ENCODE measurements around the gene CLMP. TPM values are rescaled to one million over a fixed set of nuclear protein-coding genes. Genes with fewer than 3 reads are reported as not detected.

Gene CLMP
- total RNA-seq, 1 experiment from 2014 or later, result 5.4 TPM

DNA sequence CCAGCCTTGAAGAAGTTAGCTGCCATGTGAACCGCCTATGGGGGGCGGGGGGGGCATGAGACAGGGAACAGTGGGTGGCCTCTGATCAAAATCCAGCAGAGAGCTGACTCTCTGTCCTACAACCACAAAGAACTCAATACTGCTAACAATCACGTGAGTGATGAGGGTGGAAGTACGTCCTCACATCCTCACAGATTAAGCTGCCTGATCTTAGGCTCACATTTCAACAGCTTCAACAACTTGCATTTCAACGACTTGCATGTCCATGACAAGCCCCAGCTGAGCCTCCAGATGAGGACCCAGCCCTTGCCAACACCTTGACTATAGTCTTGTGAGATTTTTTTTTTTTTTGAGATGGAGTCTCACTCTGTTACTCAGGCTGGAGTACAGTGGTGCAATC, 51.6 kb downstream of the CLMP start:
- Histone ChIP-seq H3K36me3 (ENCODE audit: low read depth) (no peaks in the 10 kb centered on the region), H3K9me3 (ENCODE audit: insufficient read depth, low read depth) (no peaks in the 10 kb centered on the region), H3K4me1 (replicated peaks; ENCODE audit: insufficient read depth) (peaks cover 45% of the 10 kb centered on the region), H4K20me1 (ENCODE audit: insufficient read depth) (no peaks in the 10 kb centered on the region), H3K27ac (peak overlapping the region; percentile 96), H3K4me2 (peak overlapping the region; percentile 81), H3F3A (ENCODE audit: insufficient read depth, low read depth) (peaks cover 41% of the 10 kb centered on the region), H3K4me3 (no peak overlapping the region), H2AFZ (no peak overlapping the region), H3K9me2 (ENCODE audit: insufficient read depth) (no peaks in the 10 kb centered on the region; the same call in 1 of the 2 replicates), H3K79me2 (ENCODE audit: low read depth) (peaks cover 6% of the 10 kb centered on the region), H3K27me3 (ENCODE audit: insufficient read depth, low read depth) (no peaks in the 10 kb centered on the region)
- CTCF ChIA-PET, result no interaction called here
- intact Hi-C loops (cut with micrococcal nuclease; ENCODE audit: unreplicated experiment), result no loop called here
- no TSS peak for BruUV-seq (replicated peaks)
- no peak for TF ChIP-seq EZH2 (IDR thresholded peaks at IDR 0.05; ENCODE audit: low read depth)
- TF ChIP-seq, protein P1, sequence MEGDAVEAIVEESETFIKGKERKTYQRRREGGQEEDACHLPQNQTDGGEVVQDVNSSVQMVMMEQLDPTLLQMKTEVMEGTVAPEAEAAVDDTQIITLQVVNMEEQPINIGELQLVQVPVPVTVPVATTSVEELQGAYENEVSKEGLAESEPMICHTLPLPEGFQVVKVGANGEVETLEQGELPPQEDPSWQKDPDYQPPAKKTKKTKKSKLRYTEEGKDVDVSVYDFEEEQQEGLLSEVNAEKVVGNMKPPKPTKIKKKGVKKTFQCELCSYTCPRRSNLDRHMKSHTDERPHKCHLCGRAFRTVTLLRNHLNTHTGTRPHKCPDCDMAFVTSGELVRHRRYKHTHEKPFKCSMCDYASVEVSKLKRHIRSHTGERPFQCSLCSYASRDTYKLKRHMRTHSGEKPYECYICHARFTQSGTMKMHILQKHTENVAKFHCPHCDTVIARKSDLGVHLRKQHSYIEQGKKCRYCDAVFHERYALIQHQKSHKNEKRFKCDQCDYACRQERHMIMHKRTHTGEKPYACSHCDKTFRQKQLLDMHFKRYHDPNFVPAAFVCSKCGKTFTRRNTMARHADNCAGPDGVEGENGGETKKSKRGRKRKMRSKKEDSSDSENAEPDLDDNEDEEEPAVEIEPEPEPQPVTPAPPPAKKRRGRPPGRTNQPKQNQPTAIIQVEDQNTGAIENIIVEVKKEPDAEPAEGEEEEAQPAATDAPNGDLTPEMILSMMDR (conservative IDR thresholded peaks at IDR 0.05), result no peak
- POLR2A ChIA-PET (ENCODE audit: unreplicated experiment), result no interaction called here
- DNase-seq, result no peak

GRCh38 chr11:123139206-123139605, 55.8 kb downstream of the CLMP start:
- TF ChIP-seq, protein P1 (conservative IDR thresholded peaks at IDR 0.05), result no peak
- TF ChIP-seq EZH2 (IDR thresholded peaks at IDR 0.05; ENCODE audit: low read depth), result no peak
- intact Hi-C loops (cut with micrococcal nuclease; ENCODE audit: unreplicated experiment), result no loop called here
- Histone ChIP-seq H3K27ac (no peak overlapping the region), H3K9me3 (ENCODE audit: insufficient read depth, low read depth) (no peaks in the 10 kb centered on the region), H3K4me3 (no peak overlapping the region), H2AFZ (no peak overlapping the region), H3F3A (ENCODE audit: insufficient read depth, low read depth) (peaks cover 14% of the 10 kb centered on the region), H4K20me1 (ENCODE audit: insufficient read depth) (no peaks in the 10 kb centered on the region), H3K27me3 (ENCODE audit: insufficient read depth, low read depth) (no peaks in the 10 kb centered on the region), H3K4me1 (replicated peaks; ENCODE audit: insufficient read depth) (peaks cover 14% of the 10 kb centered on the region), H3K79me2 (ENCODE audit: low read depth) (peaks cover 6% of the 10 kb centered on the region), H3K4me2 (no peak overlapping the region), H3K36me3 (ENCODE audit: low read depth) (no peaks in the 10 kb centered on the region), H3K9me2 (ENCODE audit: insufficient read depth) (no peaks in the 10 kb centered on the region)
- BruUV-seq (replicated peaks), result no TSS peak
- POLR2A ChIA-PET (ENCODE audit: unreplicated experiment), result no interaction called here
- CTCF ChIA-PET, result no interaction called here
- no peak for DNase-seq

DNA sequence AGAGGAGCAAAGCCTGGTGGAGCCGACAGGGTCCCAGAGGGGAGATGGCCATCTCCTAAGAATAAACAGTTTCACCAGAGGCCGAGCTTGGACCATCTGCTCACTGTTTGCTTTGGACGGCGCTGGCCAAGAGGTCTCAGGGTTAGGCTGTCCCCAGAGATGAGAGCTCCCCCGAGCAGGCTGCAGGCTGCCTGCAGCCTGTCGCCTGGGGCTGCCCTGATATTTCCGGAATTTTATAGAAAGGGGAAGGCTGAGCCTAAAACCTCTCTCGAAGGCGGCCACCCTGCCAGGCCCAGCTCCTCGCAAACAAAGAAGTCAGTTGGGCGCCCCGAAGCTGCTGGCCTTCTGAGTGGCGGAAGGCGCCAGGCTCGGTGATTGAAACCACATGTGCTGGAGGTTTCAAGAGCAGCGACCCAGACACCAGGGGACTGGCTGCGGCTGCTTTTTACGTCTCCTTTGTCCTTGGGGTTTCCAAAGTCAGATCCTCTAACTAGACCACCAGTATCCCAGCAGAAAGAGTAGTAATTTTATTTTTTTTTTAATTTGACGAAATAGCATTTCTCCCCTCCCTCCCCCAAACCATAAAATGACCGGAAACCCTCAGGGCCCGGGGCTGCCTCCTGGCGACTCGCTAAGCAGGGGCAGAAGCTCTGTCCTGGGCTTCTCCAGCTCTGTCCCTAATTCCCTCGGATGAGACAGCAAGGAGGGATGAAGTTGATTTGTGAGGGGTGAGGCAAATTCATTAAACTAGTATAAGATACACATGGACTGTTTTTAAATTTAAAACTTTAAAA, 57.4 kb downstream of the CLMP start:
- Histone ChIP-seq H3K79me2 (ENCODE audit: low read depth) (no peaks in the 10 kb centered on the region), H2AFZ (no peak overlapping the region)
- intact Hi-C loops (cut with micrococcal nuclease; ENCODE audit: unreplicated experiment), result no loop called here

More for the DNA sequence above, 57.4 kb downstream of the CLMP start:
- H3K4me3 ChIP-seq, result no peak overlapping the region
- H3K9me2 ChIP-seq (ENCODE audit: insufficient read depth), result no peaks in the 10 kb centered on the region
- H3K4me2 ChIP-seq, result no peak overlapping the region
- 0 out of 2 replicates have a peak, but pooled peaks cover 3% of the 10 kb centered on the region for H3K4me1 ChIP-seq (replicated peaks; ENCODE audit: insufficient read depth)
- H3K27me3 ChIP-seq (ENCODE audit: insufficient read depth, low read depth), result no peaks in the 10 kb centered on the region
- no peak overlapping the region for H3K27ac ChIP-seq
- no peak for DNase-seq
- no peak for TF ChIP-seq EZH2 (IDR thresholded peaks at IDR 0.05; ENCODE audit: low read depth)
- TF ChIP-seq, protein P1 (conservative IDR thresholded peaks at IDR 0.05), result no peak
- no peaks in the 10 kb centered on the region for H3F3A ChIP-seq (ENCODE audit: insufficient read depth, low read depth)
- ChIA-PET CTCF (no interaction called here), POLR2A (ENCODE audit: unreplicated experiment) (no interaction called here)
- no peaks in the 10 kb centered on the region for H3K9me3 ChIP-seq (ENCODE audit: insufficient read depth, low read depth)
- H3K36me3 ChIP-seq (ENCODE audit: low read depth), result no peaks in the 10 kb centered on the region
- no TSS peak for BruUV-seq (replicated peaks)
- H4K20me1 ChIP-seq (ENCODE audit: insufficient read depth), result no peaks in the 10 kb centered on the region
